Measurements from ENCODE around the gene TOB2.

DNA sequence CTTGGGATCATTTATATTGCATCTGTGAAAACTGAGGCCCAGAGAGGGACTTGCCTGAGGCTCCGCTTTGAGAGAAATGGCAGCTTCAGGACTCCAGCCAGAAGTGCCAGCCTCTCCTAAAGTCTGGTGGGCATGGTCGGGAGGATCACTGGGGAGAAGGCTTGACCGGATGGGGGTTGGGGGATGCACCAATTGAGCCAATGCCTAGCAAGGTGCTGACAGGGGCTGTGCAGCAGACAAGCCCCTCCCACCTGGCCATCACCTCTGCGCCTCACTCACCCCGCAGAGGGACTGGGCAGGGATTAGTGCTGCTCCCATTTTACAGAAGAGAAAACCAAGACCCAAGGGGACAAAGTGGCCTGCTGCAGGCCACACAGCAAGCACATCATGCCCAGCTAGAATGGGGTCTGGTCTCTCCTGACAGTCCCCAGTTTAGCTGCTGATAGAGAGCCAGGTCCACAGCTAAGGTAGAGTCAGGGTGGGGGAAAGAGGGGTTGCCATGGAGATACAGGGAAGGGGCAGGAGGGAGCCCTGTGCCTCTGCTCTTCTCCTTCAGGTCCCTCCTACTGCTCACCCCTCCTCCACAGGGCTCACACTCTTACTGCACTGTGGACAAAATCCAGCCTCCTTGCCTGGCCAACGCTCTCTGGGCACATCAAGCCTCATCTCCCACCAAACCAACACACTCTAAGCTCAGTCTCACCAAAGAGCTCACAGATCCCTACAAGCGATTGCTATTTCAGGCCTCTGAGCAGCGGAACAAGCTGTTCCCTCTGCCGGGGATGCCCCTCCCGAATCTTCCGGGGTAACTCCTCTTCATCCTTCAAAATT lies 35.4 kb downstream of the TOB2 start:
- no peak for TF ChIP-seq ZNF510 (tag by site-specific recombination; IDR thresholded peaks at IDR 0.05; ENCODE audit: insufficient replicate concordance)
- TF ChIP-seq ZNF423 (tag by site-specific recombination; IDR thresholded peaks at IDR 0.05), result no peak
- TF ChIP-seq, protein P1, sequence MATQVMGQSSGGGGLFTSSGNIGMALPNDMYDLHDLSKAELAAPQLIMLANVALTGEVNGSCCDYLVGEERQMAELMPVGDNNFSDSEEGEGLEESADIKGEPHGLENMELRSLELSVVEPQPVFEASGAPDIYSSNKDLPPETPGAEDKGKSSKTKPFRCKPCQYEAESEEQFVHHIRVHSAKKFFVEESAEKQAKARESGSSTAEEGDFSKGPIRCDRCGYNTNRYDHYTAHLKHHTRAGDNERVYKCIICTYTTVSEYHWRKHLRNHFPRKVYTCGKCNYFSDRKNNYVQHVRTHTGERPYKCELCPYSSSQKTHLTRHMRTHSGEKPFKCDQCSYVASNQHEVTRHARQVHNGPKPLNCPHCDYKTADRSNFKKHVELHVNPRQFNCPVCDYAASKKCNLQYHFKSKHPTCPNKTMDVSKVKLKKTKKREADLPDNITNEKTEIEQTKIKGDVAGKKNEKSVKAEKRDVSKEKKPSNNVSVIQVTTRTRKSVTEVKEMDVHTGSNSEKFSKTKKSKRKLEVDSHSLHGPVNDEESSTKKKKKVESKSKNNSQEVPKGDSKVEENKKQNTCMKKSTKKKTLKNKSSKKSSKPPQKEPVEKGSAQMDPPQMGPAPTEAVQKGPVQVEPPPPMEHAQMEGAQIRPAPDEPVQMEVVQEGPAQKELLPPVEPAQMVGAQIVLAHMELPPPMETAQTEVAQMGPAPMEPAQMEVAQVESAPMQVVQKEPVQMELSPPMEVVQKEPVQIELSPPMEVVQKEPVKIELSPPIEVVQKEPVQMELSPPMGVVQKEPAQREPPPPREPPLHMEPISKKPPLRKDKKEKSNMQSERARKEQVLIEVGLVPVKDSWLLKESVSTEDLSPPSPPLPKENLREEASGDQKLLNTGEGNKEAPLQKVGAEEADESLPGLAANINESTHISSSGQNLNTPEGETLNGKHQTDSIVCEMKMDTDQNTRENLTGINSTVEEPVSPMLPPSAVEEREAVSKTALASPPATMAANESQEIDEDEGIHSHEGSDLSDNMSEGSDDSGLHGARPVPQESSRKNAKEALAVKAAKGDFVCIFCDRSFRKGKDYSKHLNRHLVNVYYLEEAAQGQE (tag by site-specific recombination; IDR thresholded peaks at IDR 0.05), result no peak
- TF ChIP-seq ZNF416 (tag by site-specific recombination; IDR thresholded peaks at IDR 0.05), result no peak
